ENCODE results near the gene SLIT1.
A peak's percentile ranks its signal among the peaks of the same experiment; 100 is the strongest.

SLIT1 gene

DNA sequence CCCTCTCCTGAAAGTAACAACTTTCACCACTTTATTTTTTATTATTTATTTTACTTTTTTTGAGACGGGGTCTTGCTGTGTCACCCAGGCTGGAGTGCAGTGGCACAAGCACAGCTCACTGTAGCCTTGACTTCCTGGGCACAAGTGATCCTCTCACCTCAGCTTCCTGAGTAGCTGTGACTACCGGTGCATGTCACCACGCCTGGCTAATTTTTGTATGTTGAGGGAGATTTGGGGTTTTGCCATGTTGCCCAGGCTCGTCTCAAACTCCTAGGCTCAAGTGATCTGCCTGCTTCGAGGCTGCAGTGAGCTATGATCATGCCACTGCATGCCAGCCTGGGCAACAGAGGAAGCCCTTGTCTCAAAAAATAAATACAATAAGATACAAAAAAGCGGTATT is 14.9 kb upstream of the SLIT1 start:
- DNase-seq (ENCODE audit: low read depth in 3 of 3): no peak

DNA sequence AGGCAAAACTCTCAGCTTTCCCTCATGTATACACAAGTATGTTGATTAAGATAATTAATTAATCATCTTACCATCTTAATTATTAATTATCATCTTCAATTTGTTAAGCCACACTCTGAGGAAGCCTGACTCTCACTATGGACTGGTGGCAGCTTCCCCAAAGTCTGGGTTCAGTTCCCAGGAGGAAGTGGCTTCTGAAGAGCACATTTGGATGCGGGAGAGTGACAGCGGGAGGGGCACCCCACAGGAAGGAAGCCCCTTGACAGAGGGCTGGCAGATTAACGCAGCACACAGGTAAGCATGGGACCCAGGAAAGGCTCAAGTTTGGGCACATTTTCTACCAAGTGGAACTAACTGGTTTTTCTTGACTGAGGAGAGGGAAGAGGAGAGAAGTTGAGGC is 13.4 kb upstream of the SLIT1 start:
- no peak for DNase-seq (ENCODE audit: low read depth in 3 of 3)

DNA sequence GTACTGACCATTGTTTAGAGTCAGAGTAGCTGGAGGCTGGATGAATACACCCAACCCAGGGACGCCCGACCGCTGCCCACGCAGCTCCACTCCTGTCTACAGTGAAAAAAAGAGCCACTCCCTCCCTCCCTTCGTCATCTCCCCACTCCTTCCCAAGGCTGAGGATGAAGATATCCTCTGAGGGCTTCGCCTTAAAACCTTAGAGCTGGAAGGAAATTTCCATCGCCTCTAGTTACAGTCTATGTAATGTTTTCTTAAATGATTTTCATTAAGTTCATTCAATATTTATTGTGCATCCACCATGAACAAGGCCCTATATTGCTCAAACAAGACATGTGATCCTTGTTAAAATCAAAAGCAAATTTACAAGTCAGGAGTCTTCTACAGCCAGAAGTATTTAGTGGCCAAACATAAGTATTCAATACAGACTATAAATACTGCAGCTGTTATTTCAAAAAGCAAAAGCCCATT is 11.3 kb upstream of the SLIT1 start:
- DNase-seq (ENCODE audit: low read depth in 3 of 3): no peak

DNA sequence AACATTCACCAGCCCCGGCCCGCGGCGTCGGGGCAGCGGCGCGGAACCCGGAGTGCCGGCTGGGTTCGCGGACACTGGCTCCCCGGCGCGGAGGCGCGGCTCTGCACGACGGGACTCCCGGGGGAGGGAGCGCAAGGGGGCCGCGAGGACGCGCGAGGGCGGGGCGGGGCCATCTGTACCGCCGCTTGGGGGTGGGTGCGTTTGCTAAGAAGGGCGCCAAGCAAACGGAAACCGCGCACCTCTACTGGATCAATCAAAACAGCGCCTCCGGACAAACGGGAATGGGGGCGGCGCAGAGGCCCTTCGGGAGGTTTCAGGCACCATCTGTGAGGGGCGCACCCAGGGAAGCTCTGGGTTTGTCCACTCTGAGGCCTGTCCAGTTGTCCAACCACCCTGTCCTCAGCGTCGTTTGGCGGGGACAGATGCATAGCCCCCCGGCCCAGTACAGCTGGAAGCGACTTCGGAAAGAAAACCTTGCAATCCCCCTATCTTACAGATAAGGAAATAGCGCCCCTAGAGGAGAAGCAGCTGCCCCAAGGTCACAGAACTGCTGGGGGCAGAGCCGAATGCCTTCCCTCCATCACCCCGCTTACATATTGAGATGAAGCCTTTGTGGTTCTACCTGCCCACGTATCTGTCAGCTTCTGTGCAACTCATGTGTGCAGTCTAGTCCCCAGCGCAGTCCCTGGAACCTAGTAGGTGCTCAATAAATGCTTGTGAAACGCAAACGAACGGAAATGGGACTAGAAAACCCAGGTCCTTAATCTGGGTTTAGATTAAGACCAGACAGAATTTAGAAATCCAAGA is 10.7 kb upstream of the SLIT1 start:
- DNase-seq (ENCODE audit: low read depth in 3 of 3): peak; percentile 20 to 65 (median 38)

DNA sequence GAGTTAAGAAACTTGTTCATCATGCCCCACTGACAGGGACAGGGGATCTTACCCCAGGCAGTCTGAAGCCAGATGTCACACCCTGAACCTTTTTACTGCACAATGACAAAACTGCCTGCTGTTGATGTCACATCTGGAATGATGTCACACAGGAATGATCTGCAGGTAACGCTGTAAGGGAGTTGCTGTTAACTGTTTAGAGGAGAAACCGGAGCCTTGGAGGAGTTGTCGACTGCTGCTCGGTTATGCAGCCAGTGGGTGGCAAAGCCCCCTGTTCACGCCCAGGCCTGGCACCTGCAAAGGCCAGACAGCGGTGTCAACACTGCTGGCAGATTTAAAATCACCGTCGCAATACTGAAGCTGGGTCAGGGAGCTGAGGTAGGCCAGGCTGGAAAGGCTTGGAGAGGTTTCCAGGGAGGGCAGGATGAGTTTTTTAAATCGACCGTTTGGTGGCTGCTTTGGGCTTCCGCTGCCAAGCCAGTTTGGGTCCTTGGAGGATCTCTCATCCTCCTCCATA is 10.0 kb upstream of the SLIT1 start:
- no peak for DNase-seq (ENCODE audit: low read depth in 3 of 3)

DNA sequence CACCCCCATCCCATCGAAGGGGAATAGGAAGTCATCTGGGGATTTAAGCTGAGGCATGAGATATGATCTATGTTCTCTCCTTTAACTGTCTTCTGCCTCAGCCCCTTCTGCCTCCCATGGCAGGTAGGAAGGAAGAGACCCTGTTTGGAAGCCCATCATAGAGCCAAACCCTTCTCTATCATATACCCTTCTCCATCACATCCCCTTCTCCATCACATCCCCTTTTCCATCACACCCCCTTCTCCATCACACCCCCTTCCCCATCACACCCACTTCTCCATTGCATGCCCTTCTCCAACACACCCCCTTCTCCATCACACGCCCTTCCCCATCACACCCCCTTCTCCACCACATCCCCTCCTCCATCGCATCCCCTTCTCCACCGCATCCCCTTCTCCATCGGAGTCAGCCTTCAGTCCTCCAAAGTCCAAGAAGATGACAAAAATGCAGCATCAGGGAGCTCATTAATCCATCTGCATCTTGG is 7.2 kb upstream of the SLIT1 start:
- no peak for DNase-seq (ENCODE audit: low read depth in 3 of 3)

DNA sequence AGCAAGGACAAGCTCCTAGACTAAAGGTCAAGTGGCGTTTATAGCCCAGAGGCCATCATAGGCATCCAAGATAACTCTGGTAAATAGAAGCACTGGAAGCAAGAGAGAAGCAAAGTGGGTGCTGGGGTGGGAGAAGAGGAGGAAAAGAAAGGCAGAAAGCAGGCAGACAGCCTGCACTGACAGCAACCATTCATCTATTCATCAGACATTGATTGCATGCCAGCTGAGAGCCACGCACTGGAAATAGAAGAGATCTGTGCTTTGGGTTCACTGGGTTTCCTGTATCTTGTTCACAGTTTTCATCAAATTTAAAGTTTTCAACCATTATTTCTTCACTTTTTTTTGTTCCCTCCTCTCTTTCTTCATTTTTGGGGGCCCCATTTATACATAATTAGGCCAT is 4.7 kb upstream of the SLIT1 start:
- no peak for DNase-seq (ENCODE audit: low read depth in 3 of 3)

DNA sequence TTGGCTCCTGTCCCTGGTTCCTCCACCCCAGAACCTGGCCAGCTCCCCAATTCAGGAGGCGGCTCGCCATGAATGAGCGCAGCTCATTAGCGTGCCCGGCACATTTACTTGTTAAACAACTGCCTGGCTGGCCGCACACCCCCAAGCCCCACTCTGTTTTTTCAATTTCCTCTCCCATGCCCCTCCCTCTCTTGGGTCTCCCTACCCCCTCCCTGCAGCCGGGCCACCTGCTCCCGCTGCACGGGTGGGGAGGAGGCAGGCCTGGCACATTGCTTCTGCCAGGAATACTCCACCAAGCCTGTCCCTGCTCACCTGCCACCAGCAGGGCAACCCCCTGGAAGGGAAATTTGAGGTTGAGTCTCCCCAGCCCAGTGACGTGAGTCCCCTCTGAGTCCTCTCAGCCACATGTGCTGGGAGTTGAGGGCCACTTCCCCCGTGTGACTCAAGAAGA is 2.5 kb upstream of the SLIT1 start:
- DNase-seq (ENCODE audit: low read depth in 3 of 3): no peak

DNA sequence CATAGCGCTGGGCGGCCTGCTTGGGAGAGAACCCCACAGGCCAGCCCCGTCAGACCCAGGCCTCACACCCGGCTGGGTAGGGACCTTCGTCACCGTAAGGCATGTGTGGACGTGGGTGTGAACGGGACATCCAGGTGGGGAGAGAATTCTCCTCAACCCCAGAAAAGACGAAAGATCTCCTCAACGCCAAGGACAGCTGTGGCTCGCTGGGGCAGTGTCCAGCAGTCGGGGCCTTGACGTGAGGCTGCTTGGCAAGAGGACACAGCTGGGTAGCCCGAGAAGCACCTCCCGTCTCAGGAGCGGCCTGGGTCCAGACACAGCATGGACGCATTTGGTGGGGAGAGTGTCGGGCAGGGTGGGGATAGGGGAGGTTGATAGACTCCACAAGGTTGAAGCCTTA is 1.2 kb upstream of the SLIT1 start:
- DNase-seq (ENCODE audit: low read depth in 3 of 3): no peak

DNA sequence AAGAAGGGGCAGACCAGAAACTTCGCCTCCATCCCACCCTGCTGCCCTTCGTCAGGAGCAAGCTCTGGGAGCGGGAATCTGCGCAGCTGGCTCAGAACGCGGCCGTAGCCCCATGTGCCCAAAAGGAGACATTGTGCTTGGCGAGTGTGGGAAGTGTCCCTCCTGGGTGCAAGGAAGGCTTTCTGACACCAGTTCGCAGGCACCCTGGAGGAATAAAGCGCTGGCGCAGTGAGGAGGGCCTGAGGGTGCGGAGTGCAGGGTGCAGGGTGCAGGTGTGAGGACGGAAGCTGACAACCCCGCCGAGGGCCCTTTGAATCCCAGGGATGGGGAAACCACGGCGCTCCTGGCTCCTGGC is 811 bp downstream of the SLIT1 start:
- DNase-seq (ENCODE audit: low read depth in 3 of 3): no peak

DNA sequence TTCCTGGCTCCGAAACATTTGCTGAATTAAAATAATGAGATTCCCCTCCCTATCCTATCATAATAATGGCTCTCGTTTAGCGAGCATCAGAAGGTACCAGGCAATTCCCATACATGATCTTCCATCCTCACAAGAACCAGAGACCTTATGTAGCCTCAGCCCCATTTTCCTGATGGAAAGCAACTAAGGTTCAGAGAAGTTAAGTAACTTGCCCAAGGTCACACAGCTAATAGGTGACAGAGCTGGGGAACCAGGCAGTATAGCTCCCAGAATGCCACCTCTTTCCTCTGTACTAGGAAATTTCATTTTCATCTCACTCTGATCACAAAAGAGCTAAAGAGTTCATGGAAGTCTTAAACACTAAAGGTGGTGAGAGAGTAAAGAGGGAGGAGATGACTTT is 2.4 kb downstream of the SLIT1 start:
- DNase-seq (ENCODE audit: low read depth in 3 of 3): no peak

DNA sequence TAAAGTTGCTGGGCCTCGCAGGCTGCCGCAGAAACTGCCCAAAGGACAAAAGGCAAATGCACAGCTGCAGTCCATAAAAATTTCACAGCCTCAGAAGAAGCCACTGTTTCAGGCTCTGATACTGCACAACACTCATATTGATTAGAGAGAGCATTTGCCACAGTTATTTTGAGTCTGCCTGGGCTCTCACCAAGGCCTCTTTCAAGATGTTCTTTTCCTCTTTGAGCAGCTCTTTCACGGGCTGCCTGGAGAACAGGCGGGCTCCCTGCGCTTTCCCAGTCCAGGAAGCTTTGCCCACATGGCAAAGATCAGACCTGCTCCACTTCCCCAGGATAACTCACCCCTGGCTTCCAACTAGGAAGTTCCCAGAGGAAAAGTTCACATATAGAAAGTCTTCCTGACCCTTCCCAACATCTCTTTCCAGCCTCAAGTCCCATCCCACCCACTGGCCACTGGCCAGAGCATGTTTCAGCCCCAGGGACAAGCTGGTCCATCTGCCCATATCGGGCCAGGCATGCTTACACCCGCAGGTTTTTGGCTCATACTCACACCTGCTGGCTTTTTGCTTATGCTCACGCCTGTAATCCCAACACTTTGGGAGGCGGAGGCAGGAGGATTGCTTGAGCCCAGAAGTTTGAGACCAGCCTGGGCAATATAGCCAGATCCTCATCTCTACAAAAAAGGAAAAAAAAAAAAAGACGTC is 3.3 kb downstream of the SLIT1 start:
- DNase-seq (ENCODE audit: low read depth in 3 of 3): no peak

DNA sequence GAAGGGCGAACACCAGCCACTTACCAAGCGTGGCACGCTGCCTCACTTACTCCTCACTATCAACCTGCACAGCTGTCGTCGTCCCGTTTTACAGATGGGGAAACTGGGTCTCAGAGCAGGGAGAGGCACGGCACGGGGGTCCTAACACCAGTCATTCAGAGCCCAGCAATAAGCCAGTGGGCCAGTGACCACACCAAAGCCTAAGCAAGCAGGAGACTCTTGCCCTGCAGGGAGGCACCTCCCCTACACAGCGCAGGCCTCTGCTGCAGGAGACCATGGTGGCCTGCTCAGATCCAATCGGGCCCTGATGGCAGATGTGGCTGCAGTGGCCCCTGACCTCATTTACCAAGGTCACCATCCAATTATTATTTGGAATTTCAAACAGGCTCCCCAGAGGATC is 4.8 kb downstream of the SLIT1 start:
- no peak for DNase-seq (ENCODE audit: low read depth in 3 of 3)

DNA sequence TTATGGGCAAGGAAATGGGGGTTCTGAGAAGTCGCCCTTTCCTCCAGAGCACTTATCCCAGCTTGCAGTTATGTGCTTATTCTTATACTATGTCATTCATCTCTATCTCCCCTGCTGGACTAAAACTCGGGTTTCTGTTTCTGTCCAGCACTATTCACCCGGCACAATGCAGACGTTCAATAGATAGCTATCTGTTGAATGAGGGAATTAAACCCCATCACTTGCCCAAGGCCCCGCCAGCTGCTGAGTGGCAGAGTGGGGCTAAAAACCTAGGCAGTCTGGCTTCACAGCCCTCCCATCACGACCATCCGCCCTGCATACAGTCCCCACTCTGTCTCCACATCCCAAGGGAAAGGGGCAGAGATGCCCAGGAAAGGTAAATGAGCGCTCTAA is 5.4 kb downstream of the SLIT1 start:
- DNase-seq (ENCODE audit: low read depth in 3 of 3): no peak

DNA sequence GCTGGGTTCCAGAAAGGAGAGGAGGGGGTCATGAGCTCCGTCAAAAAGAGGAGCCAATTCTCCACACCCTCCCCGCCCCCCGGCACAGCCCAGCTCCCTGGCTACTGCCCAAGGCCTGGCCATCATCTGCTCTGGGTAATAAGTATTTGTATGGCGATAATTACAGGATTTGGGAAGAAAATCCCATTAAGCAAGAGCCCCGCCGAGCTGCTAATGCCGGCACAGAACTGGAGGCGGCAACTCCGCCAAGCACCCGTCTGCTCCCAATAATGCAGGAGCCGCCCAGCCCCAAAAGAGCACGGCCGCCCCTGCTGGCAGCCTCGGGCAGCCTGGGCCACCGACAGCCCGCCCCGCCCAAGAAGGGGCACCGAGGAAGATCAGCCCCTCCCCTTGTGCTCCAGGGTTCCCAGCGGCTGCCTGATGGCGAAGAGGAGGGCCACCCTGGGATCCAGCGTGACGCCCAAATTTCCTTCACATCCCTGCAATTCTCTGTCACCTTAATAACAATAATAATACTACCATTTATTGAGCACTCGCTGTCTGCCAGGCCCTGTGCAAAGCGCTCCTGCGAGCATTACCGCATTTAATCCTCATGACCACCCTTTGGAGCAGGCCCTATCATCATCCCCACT is 5.9 kb downstream of the SLIT1 start:
- no peak for DNase-seq (ENCODE audit: low read depth in 3 of 3)

DNA sequence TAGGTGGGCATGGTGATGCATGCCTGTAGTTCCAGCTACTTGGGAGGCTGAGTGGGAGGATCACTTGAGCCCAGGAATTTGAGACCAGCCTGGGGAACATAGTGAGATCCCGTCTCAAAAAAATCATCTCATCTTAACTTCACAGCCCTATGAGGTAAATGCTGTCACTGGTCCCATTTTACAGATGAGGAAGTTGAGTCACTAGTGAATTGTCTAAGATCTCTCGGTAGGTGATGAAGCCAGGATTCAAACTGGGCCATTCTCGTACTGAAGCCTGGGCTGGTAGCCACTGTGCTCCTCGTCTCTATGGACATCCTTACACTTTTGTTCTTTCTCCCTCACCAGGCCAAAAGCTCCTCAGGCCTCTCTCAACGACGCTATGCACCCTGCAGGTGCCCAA is 6.4 kb downstream of the SLIT1 start:
- DNase-seq (ENCODE audit: low read depth in 3 of 3): no peak

DNA sequence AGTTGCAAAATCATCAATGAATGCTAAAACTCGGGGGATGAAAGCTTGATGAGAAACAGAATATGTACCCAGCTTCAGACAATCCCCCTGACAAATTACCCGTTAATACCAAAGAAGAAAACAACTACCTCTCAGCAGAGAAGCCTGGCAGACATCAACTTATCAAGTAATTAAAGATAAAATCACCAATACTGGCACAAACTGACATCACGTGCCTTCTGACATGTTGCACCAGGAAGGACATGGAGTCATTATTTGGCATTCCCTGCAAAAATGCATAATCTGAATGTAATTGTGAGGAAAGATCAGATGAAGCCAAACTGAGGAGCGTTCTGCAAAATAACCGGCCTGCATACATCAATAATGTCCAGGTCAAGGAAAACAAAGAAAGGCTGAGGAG is 7.7 kb downstream of the SLIT1 start:
- DNase-seq (ENCODE audit: low read depth in 3 of 3): no peak

DNA sequence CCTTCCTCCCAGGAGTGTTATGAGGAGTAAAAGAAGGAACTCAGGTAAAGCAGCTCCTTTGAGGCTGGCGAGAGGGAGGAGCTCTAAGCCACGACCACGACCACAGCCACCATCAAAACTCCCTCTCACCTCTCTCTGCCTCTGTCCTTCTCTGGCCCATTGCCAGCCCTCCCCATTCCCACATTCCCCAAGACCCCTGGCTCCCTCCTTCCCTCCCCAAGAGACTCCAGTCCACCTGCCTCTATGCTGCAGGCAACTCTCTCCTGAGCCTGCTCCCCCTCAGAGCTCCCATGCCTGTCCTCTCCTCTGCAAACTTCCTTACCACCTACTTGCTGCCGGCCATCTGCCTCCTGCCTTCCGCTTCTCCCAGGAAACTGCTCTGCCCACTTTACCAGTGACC is 9.5 kb downstream of the SLIT1 start:
- DNase-seq (ENCODE audit: low read depth in 3 of 3): no peak

DNA sequence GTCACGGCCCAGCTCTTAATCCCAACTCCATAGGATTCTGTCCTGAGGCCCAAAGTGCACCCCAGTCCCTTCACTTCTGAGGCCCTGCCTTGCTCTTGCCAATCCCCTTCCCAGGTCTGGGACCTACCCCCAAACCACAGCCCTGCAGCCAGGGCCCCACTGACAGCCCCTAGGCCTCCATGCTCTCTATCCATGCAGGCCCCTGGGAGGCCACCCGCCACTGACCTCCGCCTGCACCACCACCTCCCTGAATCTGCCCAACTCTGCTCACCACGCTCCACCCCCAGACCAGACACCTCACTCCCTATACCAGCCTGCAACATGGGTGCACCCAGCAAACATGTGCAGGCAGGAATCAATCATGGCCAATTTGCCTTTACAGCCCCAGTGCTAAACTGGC is 10.2 kb downstream of the SLIT1 start:
- no peak for DNase-seq (ENCODE audit: low read depth in 3 of 3)

DNA sequence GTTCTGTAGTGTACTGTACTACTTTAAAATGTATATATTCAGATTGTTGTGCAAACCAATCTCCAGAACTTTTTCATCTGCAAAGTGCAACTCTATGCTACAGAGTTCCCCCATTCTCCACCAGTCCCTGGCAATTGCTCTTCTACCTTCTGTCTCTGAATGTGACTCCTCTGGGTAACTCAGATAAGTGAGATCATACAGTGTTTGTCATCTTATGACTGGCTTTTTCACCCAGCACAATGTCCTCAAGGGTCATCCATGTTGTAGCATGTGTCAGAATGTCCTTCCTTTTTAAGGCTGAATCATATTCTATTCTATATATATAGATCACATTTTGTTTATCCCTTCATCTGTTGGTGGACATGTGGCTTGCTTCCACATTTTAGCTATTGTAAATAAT is 10.8 kb downstream of the SLIT1 start:
- DNase-seq (ENCODE audit: low read depth in 3 of 3): no peak

DNA sequence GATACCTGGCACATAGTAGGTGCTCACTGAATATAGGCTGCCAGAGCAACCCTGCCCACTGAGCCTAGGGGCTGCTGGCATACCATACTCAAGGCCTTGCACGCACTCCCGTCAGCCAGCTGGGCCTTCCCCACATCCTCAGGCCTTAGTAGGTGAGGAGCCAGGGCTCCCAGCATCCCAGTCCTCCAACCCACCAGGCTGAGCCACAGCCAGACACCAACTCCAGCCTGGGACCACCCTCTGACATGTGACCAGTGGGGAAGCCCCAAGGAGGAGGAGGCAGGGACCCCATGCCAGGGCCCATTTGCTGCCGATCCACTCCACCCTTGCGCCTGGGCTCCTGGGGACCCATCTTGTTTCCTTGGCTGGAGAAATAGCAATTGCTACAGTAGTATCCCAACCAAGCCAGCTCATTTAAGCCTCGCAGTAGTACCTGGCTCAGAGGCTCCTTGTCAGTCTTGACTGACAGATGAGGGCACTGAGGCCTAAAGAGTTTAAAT is 11.4 kb downstream of the SLIT1 start:
- no peak for DNase-seq (ENCODE audit: low read depth in 3 of 3)

DNA sequence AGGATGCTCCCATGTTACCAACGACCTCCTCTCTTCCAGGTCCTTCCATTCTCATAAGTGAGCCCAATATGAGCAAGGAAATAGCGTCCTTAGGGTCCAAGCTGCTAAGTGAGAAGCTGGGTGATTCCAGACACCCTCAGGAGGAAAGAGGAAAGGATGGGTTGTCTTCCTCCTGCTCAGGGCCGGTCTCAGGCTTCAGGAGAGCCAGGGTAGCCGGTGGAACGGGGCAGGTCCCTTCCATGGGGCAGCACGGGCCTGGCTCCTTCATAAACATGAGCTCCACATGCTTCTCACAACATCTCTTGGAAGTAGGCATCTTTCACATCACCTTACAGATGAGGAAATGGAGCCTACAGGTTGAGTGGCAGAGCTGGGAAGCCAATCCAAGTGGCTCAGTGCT is 12.7 kb downstream of the SLIT1 start:
- DNase-seq (ENCODE audit: low read depth in 3 of 3): no peak
